Measurements from ENCODE around the gene PRKCH.

The PRKCH gene

GRCh38 chr14:61484031-61484430 lies 162.7 kb downstream of the PRKCH start:
- TF ChIP-seq CTCF (IDR thresholded peaks at IDR 0.05; ENCODE audit: low read depth, low read length, missing control alignments): no peak
- H3K4me3 ChIP-seq (ENCODE audit: low read depth, low read length): no peak overlapping the region
- no peak for DNase-seq (ENCODE audit: low read depth)
- in situ Hi-C loops (cut with HindIII; ENCODE audit: low sequenced_read_pairs): no loop called here

GRCh38 chr14:61484826-61485584 lies 163.6 kb downstream of the PRKCH start:
- DNase-seq (ENCODE audit: low read depth): no peak
- no peak overlapping the region for H3K4me3 ChIP-seq (ENCODE audit: low read depth, low read length)
- no peak for TF ChIP-seq CTCF (IDR thresholded peaks at IDR 0.05; ENCODE audit: low read depth, low read length, missing control alignments)
- in situ Hi-C loops (cut with HindIII; ENCODE audit: low sequenced_read_pairs): no loop called here

GRCh38 chr14:61485661-61486060 lies 164.3 kb downstream of the PRKCH start:
- no peak for DNase-seq (ENCODE audit: low read depth)

GRCh38 chr14:61486930-61487495 lies 165.6 kb downstream of the PRKCH start:
- in situ Hi-C loops (cut with HindIII; ENCODE audit: low sequenced_read_pairs): no loop called here
- TF ChIP-seq CTCF (IDR thresholded peaks at IDR 0.05; ENCODE audit: low read depth, low read length, missing control alignments): no peak

More at GRCh38 chr14:61485661-61486060, 164.3 kb downstream of the PRKCH start:
- no peak overlapping the region for H3K4me3 ChIP-seq (ENCODE audit: low read depth, low read length)
- in situ Hi-C loops (cut with HindIII; ENCODE audit: low sequenced_read_pairs): no loop called here
- no peak for TF ChIP-seq CTCF (IDR thresholded peaks at IDR 0.05; ENCODE audit: low read depth, low read length, missing control alignments)

GRCh38 chr14:61488417-61489401 lies 167.3 kb downstream of the PRKCH start:
- no peak for TF ChIP-seq CTCF (IDR thresholded peaks at IDR 0.05; ENCODE audit: low read depth, low read length, missing control alignments)
- H3K4me3 ChIP-seq (ENCODE audit: low read depth, low read length): no peak overlapping the region
- DNase-seq (ENCODE audit: low read depth): no peak
- in situ Hi-C loops (cut with HindIII; ENCODE audit: low sequenced_read_pairs): no loop called here

More at GRCh38 chr14:61486930-61487495, 165.6 kb downstream of the PRKCH start:
- no peak overlapping the region for H3K4me3 ChIP-seq (ENCODE audit: low read depth, low read length)
- no peak for DNase-seq (ENCODE audit: low read depth)

- TF ChIP-seq CTCF (IDR thresholded peaks at IDR 0.05; ENCODE audit: low read depth, low read length, missing control alignments): no peak
- DNase-seq (ENCODE audit: low read depth): no peak
- H3K4me3 ChIP-seq (ENCODE audit: low read depth, low read length): no peak overlapping the region
- in situ Hi-C loops (cut with HindIII; ENCODE audit: low sequenced_read_pairs): no loop called here
These were observed 168.1 kb downstream of the PRKCH start for GRCh38 chr14:61489512-61489911.

Measured in astrocyte of the cerebellum (primary cell).